Renal cortical epithelial cell (primary cell): ENCODE data around the gene NHLRC1. TPM values are rescaled to one million over a fixed set of nuclear protein-coding genes. Genes with fewer than 3 reads are reported as not detected.

Experiments used
- DNase-seq: peaks from one replicate; pipeline ENCODE4 v3.0.0-alpha.2; 2011; ENCODE audit warnings: low read depth
- total RNA-seq: library from RNA; depleted of rRNA; stranded (reverse); fragments of >200 nt; gene quantifications from 2 replicates; pipeline ENCODE4 v1.2.3, GENCODE V29; 2014

Gene NHLRC1
- total RNA-seq, 1 donor from 2014 or later = 1.7 TPM

GRCh38 chr6:18087396-18088165 lies 34.9 kb downstream of the NHLRC1 start:
- DNase-seq = no peak

GRCh38 chr6:18081025-18081668 lies 41.3 kb downstream of the NHLRC1 start:
- DNase-seq = no peak

- no peak for DNase-seq
Measured at GRCh38 chr6:18080544-18080943, 41.9 kb downstream of the NHLRC1 start.

DNA sequence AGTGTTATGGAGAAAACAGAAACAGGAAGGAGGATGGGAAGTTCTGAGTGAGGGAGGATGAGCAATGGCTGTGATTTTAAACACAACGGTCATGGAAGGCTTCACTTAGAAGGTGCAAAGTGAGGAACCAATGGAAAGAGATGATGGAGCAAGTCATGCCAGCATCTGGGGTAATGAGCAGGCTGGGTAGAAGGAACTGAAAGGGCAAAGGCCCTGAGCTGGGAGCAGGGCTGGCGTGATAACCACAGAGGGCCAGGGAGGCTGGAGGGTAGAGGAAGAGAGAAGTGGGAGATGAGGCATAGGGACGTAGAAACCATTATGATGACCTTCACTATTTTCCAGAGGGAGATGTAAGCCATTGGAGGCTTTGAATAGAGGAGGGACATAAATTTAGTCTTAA lies 43.6 kb downstream of the NHLRC1 start:
- no peak for DNase-seq

DNA sequence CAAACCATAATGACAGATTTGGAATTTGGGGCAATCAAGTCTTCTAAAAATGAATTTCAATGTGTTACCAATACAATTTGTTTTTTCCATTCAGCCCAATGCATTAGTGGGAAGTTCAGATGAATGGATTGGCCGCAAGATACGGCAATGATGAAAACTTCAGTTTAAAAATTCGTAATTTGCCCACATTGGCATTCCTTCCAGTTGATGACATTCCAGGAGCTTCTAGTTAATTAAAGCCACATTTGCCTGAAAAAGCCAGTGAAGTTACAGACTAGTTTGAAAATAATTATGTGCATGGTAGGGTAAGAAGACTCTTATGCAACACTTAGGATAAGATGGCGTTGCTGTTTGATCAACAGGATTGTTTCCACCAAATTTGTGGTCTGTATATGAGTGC lies 46.2 kb downstream of the NHLRC1 start:
- no peak for DNase-seq

DNA sequence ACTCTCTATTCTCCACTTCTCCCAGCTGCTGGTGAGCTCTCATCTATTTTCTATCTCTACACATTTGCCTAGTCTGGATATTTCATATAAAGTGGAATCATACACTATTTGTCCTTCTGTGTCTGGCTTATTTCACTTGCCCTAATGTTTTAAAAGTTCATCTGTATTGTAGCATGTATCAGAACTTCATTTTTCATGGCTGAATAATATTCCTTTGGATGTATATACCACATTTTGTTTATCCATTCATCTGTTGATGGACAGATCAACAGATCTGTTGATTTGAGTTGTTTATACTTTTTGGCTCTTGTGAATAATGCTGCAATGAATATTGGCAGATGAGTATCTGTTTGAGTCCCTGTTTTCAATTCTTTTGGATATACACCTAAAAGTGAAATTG lies 49.6 kb downstream of the NHLRC1 start:
- DNase-seq = no peak

DNA sequence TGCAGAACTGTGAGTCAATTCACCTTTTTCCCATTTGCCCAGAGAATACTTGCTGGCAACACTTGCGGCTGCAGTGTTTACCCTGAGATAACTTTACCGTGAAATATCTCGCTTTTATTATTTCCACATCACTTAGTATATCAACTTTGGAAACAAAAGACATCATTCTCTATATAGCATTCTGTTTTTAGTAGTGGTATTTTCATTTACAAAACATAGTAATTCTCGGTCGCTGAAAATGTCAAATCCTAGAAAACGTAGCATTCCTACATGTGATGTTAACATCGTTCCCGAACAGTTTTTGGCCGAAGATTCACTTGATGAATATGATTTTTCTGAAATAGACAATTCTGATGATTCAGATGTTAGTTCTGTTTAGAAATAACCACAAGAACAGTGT lies 52.0 kb downstream of the NHLRC1 start:
- no peak for DNase-seq

Other genes starting within 250 kb of the NHLRC1 start
- gene KIF13A, start 135.0 kb downstream of the NHLRC1 start, total RNA-seq = 23.3 and 64.6 TPM in 2 replicates
- 21.5 and 28.1 TPM in 2 replicates for gene TPMT, start 32.4 kb upstream of the NHLRC1 start, total RNA-seq
- gene KDM1B, start 32.7 kb upstream of the NHLRC1 start, total RNA-seq = 32.1 and 38.8 TPM in 2 replicates
- 112 and 116 TPM in 2 replicates for gene DEK, start 141.9 kb upstream of the NHLRC1 start, total RNA-seq